Uterus (tissue), 2 donors: Measurements from ENCODE around the gene YWHAH.

Source experiments
- CTCF ChIP-seq, 4 experiments: fragments of 200-600 bp in 2 of 4; fragments of 450-650 bp in 2 of 4; sonication (generic) in 2 of 4; IDR thresholded peaks; one replicate each; pipeline ENCODE4 v1.5.1; 2016 to 2019; ENCODE audit warnings: antibody characterized with exemption in 4 of 4, mild to moderate bottlenecking in 2 of 4, moderate library complexity in 1 of 4
- POLR2A ChIP-seq, 2 donors: fragments of 450-650 bp; IDR thresholded peaks; one replicate each; pipeline ENCODE4 v1.6.1; 2016; ENCODE audit warnings: antibody characterized with exemption in 2 of 2, mild to moderate bottlenecking in 1 of 2, moderate library complexity in 1 of 2

- TF ChIP-seq POLR2A (IDR thresholded peaks at IDR 0.05) (no peak), CTCF (IDR thresholded peaks at IDR 0.05) (no peak)
Measured at GRCh38 chr22:31952472-31952871, 8.1 kb downstream of the YWHAH start.
